Fibroblast of gingiva (primary cell): ENCODE data around the gene AJM1.
"Not testable (repeated sequence)": the region's sequence is repeated elsewhere in the genome, so short reads cannot be mapped to it uniquely, and the experiment has no call there.

ENCODE experiments used
- DNase-seq: peaks from one replicate; pipeline ENCODE4 v3.0.0-alpha.2; 2011; ENCODE audit warnings: low read depth

The AJM1 gene

GRCh38 chr9:136880651-136881050 is 38.4 kb downstream of the AJM1 start:
- no peak for DNase-seq

GRCh38 chr9:136881691-136882108 is 39.4 kb downstream of the AJM1 start:
- no peak for DNase-seq

GRCh38 chr9:136882109-136882946 is 40.0 kb downstream of the AJM1 start:
- peak; percentile 56 for DNase-seq

GRCh38 chr9:136882947-136883283 is 40.6 kb downstream of the AJM1 start:
- DNase-seq = not testable (repeated sequence)

GRCh38 chr9:136883670-136884069 is 41.4 kb downstream of the AJM1 start:
- not testable (repeated sequence) for DNase-seq

- peak; percentile 100 for DNase-seq
Measured at GRCh38 chr9:136885950-136886578, 43.8 kb downstream of the AJM1 start, which contains the start of gene TRAF2. Gene TRAF2, plus strand, starts transcription at chr9:136886516. Its CDS starts 12,225 bp downstream, at chr9:136898741.

GRCh38 chr9:136886610-136887597 is 44.6 kb downstream of the AJM1 start:
- peak; percentile 22 for DNase-seq

GRCh38 chr9:136888454-136888853 is 46.2 kb downstream of the AJM1 start:
- no peak for DNase-seq

GRCh38 chr9:136889858-136890257 is 47.6 kb downstream of the AJM1 start:
- no peak for DNase-seq

- DNase-seq = no peak
Measured at GRCh38 chr9:136890661-136891060, 48.4 kb downstream of the AJM1 start.
